Measurements from ENCODE around the gene GAD1.

Gene GAD1

GRCh38 chr2:170816504-170817092, at the start of gene GAD1:
TSS of gene GAD1 (plus strand) at chr2:170816887. CDS start at chr2:170818592, 1,705 bp downstream.
- peak; percentile 20 for DNase-seq

GRCh38 chr2:170770008-170770605, 46.6 kb upstream of the GAD1 start, which contains the start of gene ERICH2:
TSS of gene ERICH2 (plus strand) at chr2:170770378. CDS start at chr2:170770682, 304 bp downstream.
- DNase-seq = no peak

- DNase-seq = peak; percentile 69
Measured at GRCh38 chr2:170770606-170771420, 45.9 kb upstream of the GAD1 start.

- DNase-seq = no peak
Measured at GRCh38 chr2:170771421-170771937, 45.2 kb upstream of the GAD1 start.

DNA sequence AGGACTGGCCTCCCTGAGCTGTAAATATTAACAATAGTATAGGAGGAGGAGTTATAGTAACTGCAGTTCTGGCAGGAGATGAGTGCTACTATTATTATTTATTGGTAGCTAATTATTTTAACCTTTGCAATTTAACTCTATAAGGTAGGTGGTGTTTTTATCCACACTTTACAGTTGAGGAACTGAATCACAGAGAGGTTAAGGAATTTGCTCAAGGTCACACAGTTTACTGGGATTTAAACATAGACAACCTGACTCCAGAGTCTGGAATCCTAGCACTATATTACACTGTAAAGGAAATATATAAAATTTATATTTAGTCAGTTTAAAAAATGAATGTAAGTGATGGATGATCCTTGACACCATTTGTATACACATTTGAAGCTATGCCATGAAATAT, 44.4 kb upstream of the GAD1 start:
- DNase-seq = no peak

GRCh38 chr2:170774074-170774473, 42.6 kb upstream of the GAD1 start:
- no peak for DNase-seq

DNA sequence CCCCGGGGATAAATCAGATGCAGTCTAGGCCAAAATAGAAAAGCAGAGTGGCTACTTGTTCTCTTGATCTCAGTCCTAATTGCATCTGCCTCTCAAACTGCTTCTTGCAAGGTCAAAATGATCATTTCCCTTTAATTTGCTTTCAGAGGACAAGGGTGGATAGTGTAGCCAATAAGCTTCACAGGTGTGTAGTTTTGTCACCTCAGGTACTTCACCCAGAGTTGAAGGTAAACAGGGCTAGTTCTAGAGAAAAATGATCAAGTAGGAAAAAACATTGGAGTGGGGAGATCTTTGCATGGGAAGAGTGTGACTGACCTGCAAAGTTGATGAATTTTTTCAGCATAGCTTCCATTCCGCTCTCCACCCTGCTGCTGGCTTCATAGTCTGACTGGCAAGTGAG, 37.8 kb upstream of the GAD1 start:
- no peak for DNase-seq

- DNase-seq = no peak
Measured at GRCh38 chr2:170779304-170779703, 37.4 kb upstream of the GAD1 start.

GRCh38 chr2:170782673-170783072, 34.0 kb upstream of the GAD1 start:
- no peak for DNase-seq

DNA sequence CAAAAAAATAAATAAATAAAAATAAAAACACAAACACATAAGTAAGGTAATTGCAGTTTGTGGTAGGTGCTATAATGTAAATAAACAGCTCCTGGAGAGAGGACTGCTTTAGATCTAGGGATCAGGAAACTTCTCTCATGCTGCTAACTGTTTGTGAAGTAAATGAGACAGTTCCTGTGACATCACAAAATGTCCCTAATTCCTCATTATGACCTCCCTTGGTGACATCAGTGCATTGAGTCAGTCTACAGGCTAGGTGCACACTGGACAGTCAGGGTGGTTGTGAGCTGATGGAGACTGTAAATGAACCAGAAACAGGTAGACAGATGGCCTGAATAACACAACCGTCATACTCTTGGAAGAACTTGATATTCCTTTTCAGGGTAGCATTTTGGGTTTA, 33.1 kb upstream of the GAD1 start:
- DNase-seq = no peak

DNA sequence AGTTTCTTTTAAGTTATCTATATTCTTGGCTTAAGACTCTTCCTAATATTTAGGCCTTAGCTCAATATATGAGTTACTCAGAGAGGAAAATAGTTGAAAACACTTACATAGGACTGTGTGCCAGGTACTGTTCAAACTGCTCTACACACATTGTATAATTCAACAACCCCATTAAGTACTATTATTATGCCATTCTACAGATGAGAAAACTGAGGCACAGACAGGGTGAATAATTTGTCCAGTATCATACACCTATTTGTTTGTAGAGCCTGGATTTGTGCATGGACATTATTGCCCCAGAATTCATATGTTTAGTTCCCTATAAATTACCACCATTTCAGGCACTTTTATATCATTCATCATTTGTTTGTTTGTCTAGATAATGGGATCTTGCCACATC, 17.7 kb upstream of the GAD1 start:
- DNase-seq = no peak

DNA sequence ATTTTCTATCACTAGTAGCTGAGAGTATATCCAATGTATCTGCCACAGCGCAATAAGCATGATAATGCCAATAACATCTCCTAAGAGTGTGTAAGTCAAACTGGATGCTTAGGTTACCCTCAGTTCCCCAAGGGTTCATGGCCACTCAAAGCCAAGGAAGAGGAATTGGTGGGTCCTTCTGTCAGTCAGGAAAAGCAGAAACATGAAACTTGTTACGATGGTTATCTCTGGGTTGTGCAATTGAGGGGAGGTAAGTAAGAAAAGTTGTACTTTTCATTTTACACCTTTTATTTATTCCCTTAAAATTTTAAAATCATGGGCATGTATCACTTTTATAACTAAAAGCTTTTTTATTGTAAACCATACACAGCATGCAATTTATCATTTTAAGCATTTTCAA, 10.1 kb upstream of the GAD1 start:
- DNase-seq = no peak

- DNase-seq = peak; percentile 7
Measured at GRCh38 chr2:170812710-170813600, 3.7 kb upstream of the GAD1 start.

- peak; percentile 2 for DNase-seq
Measured at GRCh38 chr2:170813611-170814532, 2.8 kb upstream of the GAD1 start.

GRCh38 chr2:170814533-170815230, 2.0 kb upstream of the GAD1 start:
- DNase-seq = no peak

DNA sequence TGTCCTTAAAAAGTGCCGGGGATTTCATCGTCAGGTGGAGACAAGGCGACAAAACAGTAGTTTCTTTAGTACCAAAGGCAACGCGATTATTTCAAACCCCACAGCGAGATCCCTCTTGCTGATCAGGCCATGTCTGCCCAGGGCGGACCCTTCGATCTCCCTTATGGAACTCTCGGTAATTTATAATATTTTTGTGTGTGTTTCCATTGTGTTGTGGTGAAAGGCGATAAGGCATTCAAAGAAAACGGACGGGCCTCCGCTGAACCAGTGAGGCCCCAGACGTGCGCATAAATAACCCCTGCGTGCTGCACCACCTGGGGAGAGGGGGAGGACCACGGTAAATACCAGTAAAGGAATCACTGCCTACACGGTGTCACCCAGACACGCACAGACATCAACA, 1.4 kb upstream of the GAD1 start:
- no peak for DNase-seq

GRCh38 chr2:170815746-170816503, 762 bp upstream of the GAD1 start:
- DNase-seq = peak; percentile 59

DNA sequence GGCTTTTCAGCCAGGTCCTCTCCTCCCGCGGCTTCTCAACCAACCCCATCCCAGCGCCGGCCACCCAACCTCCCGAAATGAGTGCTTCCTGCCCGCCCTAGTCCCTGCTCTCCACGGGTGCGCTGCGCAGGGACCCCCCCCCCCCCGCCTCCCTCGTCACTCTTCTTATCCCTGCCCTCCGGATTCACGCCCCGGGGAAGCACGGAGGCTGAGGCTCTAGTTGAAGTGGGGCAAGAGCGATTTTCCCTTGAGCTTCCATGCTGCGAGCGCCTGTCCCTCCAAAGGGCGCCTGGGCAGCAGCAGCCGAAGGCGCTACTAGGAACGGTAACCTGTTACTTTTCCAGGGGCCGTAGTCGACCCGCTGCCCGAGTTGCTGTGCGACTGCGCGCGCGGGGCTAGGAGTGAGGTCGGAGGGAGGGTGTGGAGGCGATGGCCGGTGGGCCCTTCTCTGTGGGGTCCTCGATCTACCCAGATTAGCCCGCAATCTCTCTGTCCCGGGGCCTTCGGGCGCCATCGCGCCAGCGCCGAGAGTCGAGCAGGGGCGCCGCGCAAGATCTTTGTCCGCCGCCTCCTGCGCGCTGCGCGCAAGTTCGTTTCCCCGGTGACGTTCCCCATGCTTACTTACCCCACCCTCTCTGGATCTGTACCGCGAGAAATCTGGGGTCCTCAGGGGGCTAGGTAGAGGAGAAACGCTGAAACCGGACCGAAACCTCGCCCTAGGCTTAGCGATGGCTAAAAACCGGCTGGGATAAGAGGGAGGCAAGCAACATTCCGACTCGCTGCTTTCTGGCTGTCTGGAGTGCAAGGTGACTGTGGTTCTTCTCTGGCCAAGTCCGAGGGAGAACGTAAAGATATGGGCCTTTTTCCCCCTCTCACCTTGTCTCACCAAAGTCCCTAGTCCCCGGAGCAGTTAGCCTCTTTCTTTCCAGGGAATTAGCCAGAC, 677 bp downstream of the GAD1 start:
- no peak for DNase-seq
